ENCODE measurements around the gene RNF144A.
"Not testable (repeated sequence)": the region's sequence is repeated elsewhere in the genome, so short reads cannot be mapped to it uniquely, and the experiment has no call there.

RNF144A gene, protein sequence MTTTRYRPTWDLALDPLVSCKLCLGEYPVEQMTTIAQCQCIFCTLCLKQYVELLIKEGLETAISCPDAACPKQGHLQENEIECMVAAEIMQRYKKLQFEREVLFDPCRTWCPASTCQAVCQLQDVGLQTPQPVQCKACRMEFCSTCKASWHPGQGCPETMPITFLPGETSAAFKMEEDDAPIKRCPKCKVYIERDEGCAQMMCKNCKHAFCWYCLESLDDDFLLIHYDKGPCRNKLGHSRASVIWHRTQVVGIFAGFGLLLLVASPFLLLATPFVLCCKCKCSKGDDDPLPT

GRCh38 chr2:6917071-6917760 is at the start of gene RNF144A:
Gene RNF144A (plus strand): TSS chr2:6917412. CDS start chr2:6996927, 79,515 bp downstream.
- DNase-seq, result peak; percentile 52

DNA sequence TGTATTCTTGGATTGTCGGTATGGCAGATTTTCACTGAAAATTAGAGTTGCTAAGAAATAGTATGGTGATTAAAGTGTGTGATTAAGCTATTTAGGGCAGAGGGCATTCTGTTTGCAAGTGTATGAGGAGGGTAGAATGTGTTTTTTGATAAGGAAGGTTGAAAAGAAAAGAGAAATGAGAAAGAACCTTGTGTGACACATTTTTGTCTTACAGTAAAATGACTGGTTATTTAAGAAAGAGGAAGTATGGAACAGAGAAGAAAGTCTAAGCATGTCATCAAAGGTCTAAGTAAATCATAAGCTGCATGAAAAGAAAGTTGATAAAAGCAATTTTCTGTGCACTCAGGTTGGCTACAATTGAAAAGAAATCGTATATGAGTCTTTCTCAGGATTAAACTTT is 44.8 kb upstream of the RNF144A start:
- no peak for DNase-seq

- no peak for DNase-seq
Measured at GRCh38 chr2:6874032-6874431, 43.2 kb upstream of the RNF144A start.

- no peak for DNase-seq
Measured at GRCh38 chr2:6876309-6876708, 40.9 kb upstream of the RNF144A start.

- DNase-seq, result peak; percentile 67
Measured at GRCh38 chr2:6877402-6878304, 39.6 kb upstream of the RNF144A start, which contains the start of gene RSAD2. Gene RSAD2 (plus strand): TSS chr2:6877777. CDS start chr2:6877801, 24 bp downstream.

GRCh38 chr2:6878549-6878948 is 38.7 kb upstream of the RNF144A start:
- DNase-seq, result no peak

DNA sequence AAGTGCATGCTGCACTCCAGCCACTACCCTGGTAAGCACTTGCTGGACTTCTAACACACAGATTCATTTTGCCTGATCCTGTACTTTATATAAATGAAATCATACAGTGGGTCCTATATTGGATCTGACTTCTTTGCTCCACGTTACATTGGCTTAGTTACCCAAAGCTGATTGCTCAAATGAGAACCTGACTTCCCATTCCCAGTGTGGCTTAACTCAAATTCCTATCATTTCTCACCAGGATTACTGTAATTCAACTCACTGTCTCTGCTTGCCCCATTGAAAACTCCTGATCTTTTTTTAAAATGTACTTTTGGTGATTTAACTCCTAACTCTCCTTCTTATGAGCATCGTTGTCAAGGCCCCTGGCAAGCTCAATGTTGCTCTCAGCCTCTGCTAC is 38.2 kb upstream of the RNF144A start:
- no peak for DNase-seq

GRCh38 chr2:6880200-6880733 is 36.9 kb upstream of the RNF144A start:
- DNase-seq, result peak; percentile 51

- DNase-seq, result no peak
Measured at GRCh38 chr2:6881046-6881445, 36.2 kb upstream of the RNF144A start.

GRCh38 chr2:6881516-6881915 is 35.7 kb upstream of the RNF144A start:
- no peak for DNase-seq

- no peak for DNase-seq
Measured at GRCh38 chr2:6883448-6884122, 33.6 kb upstream of the RNF144A start.

GRCh38 chr2:6885551-6885950 is 31.7 kb upstream of the RNF144A start:
- DNase-seq, result no peak

GRCh38 chr2:6885968-6886367 is 31.2 kb upstream of the RNF144A start:
- no peak for DNase-seq

- no peak for DNase-seq
Measured at GRCh38 chr2:6887751-6888192, 29.4 kb upstream of the RNF144A start.

- DNase-seq, result no peak
Measured at GRCh38 chr2:6888724-6889123, 28.5 kb upstream of the RNF144A start.

DNA sequence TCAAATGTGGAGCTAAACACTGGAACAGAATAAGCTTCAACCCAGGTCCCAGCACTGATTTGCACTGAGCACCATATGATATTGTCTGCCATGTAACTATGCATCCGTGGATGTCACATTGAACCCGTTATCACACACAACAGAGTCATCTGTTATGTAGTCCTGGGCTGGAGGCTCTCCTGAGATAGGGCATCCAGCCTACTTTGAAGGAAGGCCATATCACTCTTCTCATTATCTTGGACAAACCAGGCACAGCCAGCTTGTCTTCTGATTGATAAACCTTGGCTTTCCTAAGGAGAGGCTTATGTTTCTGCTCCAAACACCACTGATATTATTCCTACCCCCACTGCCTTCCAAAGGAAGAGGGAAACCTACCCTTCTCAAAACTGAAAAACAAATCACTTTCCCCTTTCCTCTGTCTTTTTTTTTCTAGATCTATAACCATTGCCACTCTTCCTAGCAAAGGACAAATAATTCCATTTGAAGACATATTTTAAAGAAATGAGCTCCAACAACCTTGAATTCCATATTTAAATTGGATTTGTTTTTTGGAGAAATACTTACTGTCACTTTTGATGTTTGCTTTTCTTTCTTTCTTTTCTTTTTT is 23.2 kb upstream of the RNF144A start:
- no peak for DNase-seq

DNA sequence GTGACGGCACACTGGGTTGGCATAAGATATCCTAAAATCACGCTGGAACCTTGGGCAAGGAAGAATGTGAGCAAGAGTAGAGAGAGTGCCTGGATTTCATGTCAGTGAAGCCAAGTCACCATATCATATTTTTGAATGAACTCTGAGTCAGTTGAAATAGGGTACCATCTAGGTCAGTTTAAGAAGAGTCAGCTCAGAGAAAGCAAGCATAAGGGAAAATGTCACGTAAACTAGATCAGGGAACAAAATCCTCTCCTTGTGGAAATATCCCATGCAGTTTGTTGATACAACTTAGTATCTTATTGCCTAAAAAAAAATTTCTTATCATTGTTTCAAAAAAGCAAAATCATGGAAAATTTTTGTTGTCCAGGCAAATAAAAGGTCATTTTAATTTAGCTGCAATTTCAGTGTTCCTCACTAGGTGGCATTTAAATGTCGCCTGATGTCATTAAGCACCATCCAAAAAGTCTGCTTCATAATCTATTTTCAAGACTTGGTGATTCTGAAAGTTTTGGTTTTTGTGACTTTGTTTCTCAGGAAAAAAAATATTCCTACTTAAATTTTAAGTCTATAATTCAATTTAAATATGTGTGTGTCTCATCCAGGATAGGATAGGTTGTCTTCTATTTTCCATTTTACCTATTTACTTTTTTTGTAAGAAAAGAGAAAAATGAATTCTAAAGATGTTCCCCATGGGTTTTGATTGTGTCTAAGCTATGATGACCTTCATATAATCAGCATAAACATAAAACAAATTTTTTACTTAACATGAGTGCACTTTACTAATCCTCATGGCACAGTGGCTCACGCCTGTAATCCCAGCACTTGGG is 20.1 kb upstream of the RNF144A start:
- peak; percentile 59 for DNase-seq

DNA sequence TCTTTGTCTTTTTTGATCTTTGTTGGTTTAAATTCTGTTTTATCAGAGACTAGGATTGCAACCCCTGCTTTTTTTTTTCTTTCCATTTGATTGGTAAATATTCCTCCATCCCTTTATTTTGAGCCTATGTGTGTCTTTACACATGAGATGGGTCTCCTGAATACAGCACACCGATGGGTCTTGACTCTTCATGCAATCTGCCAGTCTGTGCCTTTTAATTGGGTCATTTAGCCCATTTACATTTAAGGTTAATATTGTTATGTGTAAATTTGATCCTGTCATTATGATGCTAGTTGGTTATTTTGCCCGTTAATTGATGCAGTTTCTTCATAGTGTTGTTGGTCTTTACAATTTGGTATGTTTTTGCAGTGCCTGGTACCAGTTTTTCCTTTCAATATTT is 14.6 kb upstream of the RNF144A start:
- not testable (repeated sequence) for DNase-seq

DNA sequence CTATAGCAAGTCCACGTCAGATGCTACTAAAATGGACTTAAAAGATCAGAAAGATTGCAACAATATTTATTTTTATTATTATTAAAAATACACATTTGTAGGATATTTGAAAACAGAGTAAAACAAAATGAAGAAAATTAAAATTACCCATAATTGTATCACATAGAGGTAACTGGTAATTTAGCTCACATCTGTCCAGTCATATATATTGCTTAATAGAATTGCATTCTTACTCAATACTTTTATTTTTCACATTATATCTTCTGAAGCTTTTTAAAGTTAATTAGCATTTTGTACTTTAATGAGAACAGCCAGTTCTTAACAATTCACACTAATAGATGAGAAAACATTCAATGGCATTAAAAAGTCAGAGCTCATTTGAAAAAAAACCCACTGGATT is 11.5 kb upstream of the RNF144A start:
- no peak for DNase-seq

DNA sequence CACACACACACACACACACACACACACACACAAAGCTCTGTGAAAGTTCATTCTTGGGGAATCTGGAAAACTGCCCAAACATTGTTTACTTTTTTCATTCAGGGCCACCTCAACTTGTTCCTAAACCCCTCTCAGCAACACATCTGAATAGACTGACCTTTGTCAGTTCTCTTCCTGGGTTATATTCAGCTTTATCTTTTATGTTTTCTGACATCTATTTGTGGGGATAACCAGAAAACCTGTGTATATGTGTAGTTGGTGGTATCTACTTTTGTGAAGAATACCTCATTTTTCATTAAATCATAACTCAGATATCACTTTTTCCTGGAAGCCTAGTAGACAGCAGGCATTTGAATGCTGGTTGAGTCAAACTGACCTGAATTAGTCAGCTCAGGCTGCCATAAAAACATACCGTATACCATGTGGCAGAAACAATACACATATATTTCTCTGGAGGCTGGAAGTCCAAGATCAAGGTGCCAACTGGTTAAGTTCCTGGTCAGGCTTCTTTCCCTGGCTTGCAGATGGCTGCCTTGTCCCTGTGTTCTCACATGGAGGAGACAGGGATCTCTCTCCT is 11.0 kb upstream of the RNF144A start:
- peak; percentile 41 for DNase-seq

GRCh38 chr2:6908291-6908690 is 8.9 kb upstream of the RNF144A start:
- DNase-seq, result no peak
